HG03103 (cell line): ENCODE measurements around the gene TRPV4.

Experiments
- ATAC-seq: cut with Tn5 transposase; IDR thresholded peaks from one replicate; pipeline ENCODE4 v1.9.1; 2021; ENCODE audit warnings: low read depth; ENCODE audit not compliant: unreplicated experiment

TRPV4 gene

DNA sequence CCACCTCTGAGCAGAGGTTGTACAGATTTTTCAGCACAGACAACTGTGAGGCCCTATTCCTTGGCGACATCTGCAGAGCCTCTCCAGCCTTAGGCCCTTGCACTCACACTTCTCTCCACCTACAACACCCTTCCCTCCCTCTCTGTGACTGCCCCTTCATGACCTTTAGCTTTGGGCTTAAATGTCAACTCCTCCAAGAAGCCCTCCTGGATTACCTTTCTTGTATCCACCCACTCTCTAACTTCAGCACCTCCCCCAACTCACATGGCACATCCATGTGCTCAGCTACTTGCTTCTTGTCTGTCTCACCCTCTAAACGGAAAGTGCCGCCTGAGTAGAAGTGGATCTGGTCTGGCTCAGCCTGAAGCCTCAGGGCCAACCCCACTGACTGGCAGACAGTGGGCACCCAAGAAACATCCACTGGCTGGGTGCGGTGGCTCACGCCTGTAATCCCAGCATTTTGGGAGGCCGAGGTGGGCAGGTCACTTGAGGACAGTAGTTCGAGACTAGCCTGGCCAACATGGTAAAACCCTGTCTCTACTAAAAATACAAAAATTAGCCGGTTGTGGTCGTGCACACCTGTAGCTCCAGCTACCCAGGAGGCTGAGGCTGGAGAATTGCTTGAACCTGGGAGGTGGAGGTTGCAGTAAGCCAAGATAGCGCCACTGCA lies 22.1 kb downstream of the TRPV4 start:
- ATAC-seq = no peak

DNA sequence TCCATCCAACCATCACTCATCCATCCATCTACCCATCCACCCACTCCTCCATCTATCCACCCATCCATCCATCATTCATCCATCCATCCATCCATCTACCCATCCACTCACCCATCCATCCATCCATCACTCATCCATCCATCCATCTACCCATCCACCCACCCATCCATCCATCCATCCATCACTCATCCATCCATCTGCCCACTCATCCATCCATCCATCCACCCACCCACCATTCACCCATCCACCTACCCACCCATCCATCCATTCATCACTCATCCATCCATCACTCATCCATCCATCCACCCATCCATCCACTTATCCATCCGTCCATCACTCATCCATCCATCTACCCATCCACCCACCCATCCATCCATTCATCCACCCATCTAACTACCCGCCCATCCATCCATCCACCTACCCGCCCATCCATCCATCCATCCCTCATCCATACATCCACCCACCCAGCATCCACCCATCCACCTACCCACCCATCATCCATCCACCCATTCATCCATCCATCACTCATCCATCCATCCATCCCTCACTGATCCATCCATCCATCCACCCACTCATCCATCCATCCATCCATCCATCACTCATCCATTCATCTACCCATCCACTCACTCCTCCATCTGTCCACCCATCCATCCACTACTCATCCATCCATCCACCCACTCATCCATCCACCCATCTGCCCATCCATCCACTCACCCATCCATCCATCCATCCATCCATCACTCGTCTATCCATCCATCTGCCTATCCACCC lies 24.1 kb downstream of the TRPV4 start:
- ATAC-seq = no peak

DNA sequence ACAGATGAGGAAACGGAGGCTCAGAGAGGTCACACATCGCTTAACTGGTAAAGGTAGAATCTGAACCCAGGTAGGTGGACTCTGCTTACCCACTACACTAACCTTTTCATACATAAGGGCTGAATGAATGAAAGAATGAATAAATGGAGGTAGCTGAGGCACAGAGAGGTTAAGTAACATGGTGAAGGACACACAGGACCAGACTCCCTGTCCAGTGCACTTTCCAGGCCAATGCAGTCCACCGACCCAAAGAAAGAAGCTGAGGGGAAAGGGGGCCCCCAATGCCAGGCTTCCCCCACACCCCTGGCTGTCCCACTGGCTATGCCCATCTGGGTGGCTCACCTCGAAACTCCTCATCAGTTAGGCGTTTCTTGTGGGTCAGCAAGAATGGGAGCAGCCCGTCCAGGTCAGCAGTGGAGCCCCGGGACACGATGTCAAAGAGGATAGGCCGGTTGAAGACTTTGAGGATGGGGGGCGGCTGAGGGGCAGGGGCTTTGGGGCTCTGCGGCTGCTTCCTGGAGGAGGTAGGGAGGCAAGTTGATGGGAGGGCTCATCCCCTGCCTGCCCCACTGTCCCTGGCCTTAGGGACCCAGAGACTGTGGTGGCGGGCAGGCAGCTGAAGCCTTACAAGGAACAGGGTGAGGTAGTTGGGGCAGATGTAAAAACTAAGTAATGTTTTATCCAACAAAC lies 25.1 kb downstream of the TRPV4 start:
- ATAC-seq = no peak

DNA sequence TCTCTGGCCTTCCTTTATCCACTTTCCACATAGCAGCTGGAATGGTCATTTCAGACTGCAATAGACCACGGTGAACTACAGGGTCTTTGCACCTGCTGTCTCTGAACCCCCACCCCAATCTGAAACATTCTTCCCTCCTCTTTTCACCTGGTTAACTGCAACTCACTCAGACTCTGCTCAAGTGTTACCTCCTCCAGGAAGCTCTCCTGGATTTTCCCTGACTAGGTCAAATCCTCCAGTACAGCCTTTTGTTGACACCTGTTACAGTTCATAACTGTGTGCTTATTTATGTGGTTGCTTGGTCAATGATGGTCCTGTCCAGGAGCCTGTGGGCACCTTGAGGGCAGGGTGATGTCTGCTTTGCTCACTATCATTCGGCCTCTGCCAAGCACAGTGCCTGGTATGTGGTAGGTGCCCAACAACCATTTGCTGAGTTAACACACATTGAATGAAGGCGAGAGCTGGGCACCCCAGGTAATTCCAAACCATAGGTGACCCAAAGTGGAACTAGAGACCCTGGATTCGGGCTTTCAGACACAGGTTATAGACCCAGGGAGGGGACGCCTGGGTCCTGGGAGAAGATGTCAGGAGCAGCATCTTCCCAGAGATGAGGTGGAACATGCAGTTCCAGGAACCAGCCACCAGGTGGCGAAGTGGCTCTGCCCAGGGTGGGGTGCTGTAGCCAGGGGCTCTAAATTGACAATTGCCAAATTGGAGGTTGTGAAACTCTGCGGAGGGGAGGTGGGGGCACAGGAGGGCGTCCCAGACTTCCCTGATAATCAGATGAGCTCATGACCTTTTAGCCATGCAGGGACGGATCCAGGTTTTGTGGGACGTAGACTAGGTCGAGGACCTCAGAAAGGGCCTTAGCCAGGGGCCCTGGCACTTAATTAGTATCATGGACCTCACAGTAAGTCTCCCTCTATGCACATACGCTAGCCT lies 28.1 kb downstream of the TRPV4 start:
- ATAC-seq = no peak

DNA sequence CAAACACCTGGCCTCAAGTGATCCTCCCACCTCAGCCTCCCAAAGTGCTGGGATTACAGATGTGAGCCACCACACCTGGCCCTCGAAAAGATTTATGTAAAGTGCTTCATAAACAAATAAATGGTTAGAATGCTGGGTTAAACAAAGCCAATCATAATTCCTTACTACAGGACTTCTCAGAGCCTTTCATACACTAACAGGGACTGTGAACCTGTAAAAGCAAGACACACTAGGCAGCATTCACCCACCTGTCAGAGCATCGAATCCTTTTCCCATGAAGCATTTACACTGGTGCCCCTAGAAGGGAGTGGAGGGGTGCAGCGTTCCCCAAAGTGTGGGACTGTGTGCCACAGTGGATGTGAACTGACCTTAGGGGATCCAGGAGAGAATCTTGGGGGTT lies 29.5 kb downstream of the TRPV4 start:
- no peak for ATAC-seq

DNA sequence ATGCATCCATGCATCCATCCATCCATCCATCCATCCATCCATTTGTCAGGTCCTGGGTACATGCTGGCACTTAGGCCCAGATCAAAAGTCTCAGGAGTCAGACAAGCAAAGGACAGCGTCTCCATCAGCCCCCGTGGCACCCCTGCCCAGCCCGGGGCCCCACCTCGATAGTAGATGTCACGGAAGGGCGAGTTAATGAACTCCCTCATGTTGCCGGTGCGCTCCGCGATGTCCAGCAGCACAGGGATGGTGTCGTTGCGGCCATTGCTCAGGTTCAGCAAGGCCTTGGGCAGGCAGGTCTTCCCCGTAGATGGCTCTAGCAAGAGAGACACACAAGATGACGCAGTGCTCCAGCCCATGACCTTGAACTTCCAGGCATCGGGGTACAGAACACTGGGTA lies 30.4 kb downstream of the TRPV4 start:
- no peak for ATAC-seq

DNA sequence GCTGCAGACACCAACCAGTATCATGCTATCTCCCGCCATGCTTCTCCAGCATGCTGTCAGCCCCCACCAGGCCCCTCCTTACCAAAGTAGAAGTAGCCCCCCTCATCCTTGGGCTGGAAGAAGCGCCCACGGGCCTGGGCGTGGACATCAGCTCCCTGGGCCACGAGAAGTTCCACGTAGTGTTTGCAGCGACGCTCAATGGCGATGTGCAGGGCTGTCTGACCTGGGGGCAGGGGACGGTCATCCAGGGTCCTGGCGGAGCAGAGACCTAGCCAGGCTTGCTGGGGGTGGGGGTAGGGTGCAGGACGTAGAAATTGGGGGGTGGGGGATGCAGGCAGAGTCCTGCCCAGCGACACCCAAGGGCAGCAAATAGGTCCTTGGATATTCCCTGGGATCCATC lies 32.7 kb downstream of the TRPV4 start:
- ATAC-seq = no peak

DNA sequence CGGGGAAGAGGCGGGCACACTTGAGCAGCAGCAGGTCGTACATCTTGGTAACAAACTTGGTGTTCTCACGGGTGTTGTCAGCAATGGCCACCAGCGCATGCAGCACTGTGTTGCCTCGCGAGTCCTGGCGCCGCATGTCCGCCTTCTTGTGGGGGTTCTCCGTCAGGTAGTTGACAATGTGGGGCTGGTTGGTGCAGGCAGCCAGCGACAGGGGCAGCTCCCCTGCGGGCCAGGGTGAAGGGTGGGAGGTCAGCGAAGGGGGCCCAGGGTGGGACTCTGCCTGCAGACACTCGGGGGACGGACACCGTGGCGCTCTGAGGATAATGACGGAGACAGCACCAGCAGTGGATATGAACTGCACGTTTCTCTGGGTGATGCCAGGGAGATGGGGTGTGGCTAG lies 34.5 kb downstream of the TRPV4 start:
- no peak for ATAC-seq

DNA sequence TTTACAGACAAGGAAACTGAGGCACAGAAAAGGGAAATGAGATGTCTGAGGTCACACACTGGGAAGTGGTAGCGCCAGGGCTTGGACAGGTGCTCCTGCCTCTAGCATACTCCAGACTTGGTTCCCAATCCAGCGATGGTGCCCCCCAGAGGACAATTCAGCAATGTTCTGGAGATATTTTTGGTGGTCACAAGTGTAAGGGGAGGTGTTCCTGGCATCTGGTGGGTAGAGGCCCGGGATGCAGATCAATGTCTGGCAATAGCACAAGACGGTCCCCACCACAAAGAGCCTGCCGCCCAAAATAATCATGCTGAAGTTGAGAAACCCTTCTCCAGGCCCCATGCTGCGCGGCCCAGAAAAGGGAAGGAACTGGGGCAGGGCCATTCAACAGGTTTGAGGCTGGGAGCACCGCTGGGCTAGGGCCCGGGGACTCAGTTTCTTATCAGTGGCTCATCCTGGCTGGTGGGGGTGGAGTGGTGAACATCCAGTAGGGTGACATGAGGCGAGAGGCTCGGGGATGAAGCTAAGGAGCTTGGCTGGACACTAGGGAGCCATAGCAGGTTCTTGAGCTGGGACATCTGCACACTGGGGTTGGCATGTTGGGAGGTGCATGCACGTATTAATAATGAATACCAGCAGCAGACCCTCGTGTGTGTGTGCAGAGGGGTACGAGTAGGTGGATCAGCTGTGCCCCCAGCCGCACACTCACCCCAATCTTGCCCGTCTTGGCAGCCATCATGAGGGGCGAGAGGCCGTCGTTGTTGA lies 35.1 kb downstream of the TRPV4 start:
- ATAC-seq = no peak

DNA sequence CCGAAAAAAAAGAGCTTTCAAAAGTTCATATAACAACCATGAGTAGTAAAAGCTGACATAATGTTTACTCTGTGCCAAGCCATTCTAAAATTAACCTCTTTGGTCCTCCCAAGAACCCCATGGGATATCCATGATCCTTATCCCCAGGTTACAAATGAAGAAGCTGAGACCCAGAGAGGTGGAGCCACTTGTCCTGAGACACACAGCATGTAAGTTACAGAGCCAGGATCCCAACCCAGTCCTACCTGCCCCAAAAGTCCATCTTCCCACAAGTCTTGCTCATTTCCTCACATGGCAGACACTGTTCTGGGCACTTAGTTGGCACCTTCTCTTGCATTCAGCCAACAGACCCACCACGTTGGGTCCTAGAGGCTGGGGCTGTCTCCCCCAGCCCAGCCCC lies 37.1 kb downstream of the TRPV4 start:
- ATAC-seq = no peak

DNA sequence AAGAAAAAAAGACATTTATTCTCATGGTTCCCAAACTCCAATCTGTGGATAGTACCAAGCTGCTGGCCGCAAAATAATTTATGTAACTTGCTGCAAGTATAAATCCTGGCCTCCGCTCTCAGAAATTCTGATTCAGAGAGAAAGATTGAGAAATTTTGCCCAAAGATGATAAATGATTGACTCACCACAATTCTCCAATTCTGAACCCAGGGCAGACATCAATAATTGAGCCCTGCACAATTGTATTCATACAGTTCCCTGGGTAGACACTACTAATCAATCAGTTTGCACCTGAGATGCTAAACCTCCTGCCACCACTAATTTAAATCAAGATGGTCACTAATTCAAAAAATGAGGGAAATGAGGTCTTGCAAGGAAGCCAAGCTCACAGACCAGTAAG lies 38.2 kb downstream of the TRPV4 start:
- ATAC-seq = no peak

DNA sequence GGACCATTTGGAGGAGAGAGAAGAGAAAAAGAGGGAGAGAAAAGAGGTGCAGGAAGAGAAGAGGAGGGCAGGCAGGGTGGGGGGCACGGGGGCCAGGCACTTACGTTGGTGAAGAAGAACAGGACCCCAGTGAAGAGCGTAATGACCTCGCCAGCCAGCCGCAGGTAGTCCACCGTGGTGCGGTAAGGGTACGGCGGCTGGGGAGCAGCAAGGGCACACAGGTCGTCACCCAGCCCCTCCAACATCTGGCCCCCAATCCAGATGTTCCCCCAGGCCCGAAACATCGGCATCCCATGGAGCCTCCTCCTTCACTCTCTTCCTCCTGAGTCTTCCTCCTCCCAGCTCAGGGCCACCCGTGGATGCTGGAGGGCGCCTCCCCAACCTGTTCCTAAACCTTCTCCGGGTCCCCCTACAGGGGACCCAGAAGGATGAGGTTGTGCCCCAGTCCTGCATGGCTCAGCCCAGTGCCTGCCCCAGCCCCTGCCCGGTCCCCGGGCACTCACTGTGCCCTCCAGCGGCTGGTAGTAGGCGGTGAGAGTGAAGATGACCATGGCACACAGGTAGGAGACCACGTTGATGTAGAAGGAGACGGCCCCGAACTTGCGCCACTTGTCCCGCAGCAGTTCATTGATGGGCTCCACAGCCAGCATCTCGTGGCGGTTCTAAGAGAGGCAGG lies 39.2 kb downstream of the TRPV4 start:
- ATAC-seq = no peak

DNA sequence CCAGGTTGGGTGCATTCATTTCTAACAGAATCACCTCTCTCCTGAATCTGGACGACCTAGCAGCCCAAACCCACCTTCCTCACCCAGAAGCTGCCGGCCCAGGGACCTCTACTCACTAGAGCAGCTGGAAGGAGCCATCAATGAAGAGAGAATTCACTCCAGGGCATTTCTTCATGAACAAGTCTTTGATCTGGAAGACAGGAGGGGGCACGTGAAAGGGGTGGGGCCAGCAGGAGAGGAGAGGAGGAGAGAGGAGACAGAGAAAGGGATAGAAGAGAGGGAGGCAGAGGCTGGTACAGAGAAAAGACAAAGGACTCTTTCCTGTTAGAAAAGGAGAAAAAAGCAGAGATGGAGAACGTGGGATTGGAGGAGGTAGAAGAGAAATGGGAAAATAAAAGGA lies 39.8 kb downstream of the TRPV4 start:
- ATAC-seq = no peak

DNA sequence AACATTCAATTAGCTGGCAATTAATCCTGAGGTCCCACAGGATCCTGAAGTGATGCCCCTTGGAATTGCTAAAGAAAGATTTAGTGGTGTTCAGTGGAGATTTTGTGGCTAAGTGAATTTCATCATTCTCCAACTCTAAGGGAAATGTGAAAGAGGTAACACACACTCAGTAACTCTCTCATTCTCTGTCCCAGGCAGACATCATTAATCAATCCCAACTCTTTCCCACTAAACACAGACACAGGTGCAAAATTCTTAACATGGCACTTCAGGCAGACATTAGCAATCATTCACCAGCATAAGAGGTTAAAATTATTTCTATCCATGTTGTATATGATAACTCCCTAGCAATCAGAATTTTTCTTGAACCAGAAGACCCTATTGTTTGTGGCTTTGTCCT lies 40.2 kb downstream of the TRPV4 start:
- no peak for ATAC-seq

DNA sequence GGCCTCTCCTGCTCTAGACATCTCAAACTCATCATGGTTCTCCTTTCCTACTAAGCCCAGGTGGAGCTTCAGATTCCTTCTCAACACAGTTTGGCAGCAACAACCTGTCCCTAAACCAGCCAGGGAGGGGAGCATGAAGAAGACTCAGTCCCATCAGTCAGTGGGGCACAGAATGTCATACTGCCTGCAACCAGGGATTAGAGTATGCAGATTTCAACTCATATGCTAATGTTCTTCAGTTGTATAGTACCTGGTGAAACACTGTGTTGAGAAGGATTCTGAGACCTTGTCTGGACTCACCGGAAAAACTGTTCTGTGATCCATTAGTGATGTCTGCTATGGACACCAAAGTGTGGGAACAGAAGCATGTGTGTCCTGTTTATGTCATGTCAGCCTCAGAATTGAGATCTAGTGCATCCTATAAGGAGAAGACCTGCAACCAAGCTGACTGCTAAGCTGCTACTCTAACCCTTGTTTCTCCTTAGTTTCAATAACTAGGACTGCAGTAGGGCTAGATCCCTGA lies 43.6 kb downstream of the TRPV4 start:
- ATAC-seq = no peak

DNA sequence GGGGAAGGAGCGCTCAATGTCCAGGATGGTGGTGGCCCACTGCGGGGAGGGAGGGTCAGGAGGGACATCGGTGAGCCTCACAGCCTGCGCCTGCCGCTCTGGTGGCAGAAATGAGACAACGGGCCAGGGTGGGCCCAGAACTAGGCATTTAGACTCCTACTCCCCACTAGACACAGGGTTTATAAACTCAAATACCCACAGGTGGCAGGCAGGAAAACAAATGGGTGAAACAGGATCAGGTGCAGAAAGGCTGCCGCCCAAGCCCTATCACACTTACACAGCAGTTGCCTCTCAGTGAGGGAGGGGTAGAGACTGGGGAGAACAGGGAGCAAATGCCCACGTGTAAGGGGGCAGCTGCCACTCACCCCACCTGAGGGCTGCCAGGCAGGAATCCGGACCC lies 46.4 kb downstream of the TRPV4 start:
- no peak for ATAC-seq

DNA sequence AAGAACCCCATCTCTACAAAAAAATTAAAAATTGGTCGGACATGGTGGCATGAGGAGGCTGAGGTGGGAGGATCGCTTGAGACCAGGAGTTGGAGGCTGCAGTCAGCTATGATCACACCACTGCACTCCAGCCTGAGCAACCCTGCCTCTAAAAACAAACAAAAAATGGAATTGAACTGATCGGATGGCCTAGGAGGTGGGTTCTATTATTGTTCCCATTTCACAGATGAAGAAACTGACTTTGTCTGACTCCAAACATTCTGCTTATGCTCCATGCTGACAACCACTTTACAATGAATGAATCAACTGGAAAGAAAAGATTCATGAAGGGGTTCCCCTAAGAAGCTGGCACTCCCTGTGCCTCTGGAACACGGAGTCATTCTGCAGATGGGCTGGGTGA lies 47.3 kb downstream of the TRPV4 start:
- no peak for ATAC-seq

DNA sequence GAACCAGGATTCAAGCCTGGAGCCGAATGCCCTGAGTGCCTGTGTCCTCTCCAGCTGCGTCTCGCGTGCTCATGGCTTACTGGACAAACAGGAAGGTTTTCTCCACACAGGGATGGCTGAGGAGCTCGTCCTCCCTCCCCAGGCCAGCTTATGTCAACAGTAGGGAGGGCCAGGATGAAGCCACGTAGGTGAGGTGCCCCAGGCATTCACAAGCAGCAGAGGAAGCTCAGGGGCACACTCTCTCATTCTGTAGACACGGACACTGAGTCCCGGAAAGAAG lies 49.3 kb downstream of the TRPV4 start:
- no peak for ATAC-seq

DNA sequence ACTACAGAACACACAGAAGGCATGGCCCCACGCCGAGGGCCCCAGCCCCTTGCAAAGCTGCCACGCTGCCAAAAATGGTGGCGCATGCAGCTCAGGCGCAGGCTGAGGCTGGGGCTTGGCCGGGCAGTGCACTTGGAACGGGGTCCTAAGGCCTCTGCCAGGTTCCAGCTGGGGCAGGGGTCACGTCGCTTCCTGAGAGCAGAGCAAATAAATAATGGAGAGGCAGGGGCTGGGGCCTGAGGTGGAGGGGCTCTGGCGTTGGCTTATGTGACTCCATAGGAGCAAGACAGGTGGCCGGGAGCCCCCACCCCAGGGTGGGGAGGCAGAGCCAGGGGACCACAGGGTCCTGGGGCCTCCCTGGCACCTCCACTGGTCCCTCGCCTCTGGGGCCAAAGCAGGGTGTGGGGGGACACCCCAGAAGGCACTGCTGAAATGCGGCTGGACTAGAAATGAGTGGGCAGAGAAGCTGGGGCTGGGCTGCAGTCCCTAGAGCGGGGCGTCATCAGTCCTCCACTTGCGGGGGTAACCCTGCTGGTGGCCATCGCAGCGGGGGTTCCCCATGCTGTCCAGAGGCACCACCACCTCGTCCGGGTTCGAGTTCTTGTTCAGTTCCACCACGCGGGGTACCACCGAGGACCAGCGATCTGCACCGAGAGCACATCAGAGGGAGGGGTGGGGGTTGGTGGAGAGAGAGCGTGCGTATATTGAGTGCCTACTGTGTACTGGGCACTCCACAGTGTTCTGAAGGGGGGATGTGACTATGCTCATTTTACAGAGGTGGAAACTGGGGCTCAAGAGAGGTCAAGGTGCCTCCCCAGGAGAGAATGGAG lies 49.8 kb downstream of the TRPV4 start:
- ATAC-seq = no peak
